HL-60 (cell line): ENCODE measurements around the gene IL20RB.

Experiments
- GABPA ChIP-seq: IDR thresholded peaks from 2 replicates; pipeline ENCODE4 v1.6.1; 2012; ENCODE audit warnings: low read depth
- POLR2AphosphoS5 ChIP-seq: IDR thresholded peaks from 2 replicates; pipeline ENCODE4 v1.6.1; 2012; ENCODE audit warnings: low read depth
- TF ChIP-seq, protein P1 (sequence below): IDR thresholded peaks from one replicate; pipeline ENCODE4 v1.5.1; 2011; ENCODE audit warnings: low read length, control low read depth, inconsistent platforms; ENCODE audit not compliant: insufficient read depth

DNA sequence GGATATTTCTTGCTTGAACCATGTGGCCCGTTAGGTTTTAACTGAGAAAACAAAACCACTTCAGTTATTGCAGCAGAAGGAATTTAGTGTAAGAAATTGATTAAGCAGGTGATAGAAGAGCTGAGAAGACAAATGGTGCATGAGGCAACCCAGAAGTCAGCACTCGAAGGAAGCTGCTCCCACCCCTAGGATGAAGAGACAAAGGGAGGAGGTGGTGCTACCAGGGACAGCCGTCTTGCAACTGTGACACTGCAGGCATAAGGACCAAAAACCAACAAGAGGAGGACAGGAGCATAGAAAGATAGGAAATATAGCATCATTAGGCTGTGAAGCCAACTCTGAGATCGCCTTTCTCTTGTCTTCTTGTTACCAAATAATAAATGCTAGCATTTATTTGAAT is 89.0 kb downstream of the IL20RB start:
- TF ChIP-seq POLR2AphosphoS5 (no peak), GABPA (no peak)
- TF ChIP-seq, protein P1, sequence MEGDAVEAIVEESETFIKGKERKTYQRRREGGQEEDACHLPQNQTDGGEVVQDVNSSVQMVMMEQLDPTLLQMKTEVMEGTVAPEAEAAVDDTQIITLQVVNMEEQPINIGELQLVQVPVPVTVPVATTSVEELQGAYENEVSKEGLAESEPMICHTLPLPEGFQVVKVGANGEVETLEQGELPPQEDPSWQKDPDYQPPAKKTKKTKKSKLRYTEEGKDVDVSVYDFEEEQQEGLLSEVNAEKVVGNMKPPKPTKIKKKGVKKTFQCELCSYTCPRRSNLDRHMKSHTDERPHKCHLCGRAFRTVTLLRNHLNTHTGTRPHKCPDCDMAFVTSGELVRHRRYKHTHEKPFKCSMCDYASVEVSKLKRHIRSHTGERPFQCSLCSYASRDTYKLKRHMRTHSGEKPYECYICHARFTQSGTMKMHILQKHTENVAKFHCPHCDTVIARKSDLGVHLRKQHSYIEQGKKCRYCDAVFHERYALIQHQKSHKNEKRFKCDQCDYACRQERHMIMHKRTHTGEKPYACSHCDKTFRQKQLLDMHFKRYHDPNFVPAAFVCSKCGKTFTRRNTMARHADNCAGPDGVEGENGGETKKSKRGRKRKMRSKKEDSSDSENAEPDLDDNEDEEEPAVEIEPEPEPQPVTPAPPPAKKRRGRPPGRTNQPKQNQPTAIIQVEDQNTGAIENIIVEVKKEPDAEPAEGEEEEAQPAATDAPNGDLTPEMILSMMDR, result no peak
